Kasumi-1 (cell line): ENCODE measurements around the gene SPAG8.
A peak's percentile ranks its signal among the peaks of the same experiment; 100 is the strongest.

Experiments
- DNase-seq, 2 experiments: peaks; one replicate each; lab custom pipeline; 2025; lab: John Stamatoyannopoulos, UW

SPAG8 gene

DNA sequence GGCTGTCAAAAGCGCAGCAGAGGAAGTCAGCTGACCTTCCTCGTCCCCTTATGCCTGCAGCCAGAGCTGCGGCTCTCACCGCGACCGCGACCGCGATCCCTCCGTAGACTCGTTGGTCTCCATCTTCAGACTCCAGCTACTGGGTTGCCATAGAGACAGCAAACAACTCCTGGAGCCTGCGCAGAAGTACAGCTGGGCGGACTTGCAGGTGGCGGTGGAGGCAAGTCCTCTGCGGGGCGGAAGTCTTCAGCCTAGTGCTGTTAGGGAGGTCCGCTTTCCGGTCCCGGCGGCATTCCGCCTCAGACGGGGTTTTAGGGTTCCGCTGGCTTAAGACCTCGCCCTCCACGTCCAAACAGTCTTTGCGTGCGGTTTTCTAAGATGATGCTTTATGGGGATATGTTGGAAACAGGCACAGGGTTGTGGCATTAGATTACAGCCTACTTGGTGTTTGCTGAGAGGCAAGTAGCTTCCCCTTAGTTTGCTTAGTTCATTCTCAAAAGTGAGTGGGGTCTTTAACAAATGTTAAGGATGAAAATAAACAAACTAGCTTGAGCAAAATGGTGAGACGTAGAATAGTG lies at the start of gene SPAG8:
TSS of gene SPAG8 (minus strand) at position 238 of the 578 bp plus-strand sequence. CDS start at position 123, 115 bp downstream.
- DNase-seq = peak; percentile 97 to 98

DNA sequence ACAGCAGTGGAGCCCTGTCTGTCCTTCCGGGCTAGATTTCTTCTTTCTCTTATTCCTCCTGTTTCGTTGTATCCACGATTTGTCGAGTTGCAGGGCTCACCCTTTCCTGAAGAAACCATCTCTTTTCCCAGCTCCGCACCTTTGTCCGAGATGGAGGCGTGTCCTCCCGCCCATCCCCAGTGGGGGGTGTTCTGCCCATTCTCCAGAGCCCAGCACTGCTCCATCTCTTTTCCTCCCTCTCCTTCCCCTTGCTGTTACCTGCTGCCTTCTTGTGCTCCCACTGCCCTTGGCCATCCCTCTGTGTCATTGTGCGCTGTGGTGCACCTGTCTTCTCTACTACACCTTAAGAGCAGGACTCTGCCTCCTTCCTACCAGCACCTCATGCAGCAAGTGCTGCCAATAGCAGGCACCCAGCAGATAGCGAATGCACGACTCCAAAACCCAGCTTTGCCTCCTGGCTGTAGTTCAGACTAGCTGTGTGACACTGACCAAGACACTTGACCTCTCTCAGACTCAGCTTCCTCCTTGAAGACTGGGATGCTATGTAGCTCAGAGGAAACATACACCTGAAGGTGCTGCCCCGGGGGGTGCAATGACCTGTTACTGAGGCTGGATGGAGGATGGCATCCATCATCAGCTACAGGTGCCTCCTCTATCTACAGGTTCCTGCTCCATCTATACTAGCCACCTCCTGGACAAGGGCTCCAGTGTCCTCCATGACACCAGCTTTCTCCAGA lies 49.3 kb upstream of the SPAG8 start:
- DNase-seq = no peak

- no peak for DNase-seq
Measured at GRCh38 chr9:35859990-35860339, 47.9 kb upstream of the SPAG8 start.

DNA sequence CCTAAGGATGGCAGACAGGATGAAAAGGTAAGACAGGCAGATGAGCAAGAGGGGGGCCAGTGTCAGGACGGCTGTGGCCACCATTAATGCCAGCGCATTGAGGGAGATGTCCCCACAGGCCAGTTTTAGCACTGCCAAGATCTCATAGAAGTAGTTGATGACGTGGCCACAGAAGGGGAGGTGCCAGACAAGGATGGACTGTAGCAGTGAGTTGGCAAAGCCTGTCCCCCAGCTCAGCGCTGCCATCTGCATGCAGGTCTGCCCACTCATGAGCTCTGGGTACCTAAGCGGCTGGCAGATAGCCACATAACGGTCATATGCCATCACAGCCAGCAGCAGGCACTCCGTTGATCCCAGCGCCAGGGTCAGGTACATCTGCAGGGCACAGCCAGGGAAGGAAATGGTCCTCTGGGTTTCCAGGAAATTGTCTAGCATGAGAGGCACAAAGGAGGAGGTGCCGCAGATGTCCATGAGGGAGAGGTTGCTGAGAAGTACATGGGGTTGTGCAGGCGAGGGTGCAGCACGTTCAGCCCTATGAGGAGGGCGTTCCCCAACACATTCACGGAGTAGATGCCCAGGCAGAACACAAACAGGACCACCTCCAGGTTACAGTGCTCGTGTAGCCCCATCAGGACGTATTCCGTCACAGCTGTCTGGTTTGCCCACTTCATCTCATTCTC lies 47.4 kb upstream of the SPAG8 start:
- no peak for DNase-seq

- no peak for DNase-seq
Measured at GRCh38 chr9:35858458-35858857, 46.4 kb upstream of the SPAG8 start.

DNA sequence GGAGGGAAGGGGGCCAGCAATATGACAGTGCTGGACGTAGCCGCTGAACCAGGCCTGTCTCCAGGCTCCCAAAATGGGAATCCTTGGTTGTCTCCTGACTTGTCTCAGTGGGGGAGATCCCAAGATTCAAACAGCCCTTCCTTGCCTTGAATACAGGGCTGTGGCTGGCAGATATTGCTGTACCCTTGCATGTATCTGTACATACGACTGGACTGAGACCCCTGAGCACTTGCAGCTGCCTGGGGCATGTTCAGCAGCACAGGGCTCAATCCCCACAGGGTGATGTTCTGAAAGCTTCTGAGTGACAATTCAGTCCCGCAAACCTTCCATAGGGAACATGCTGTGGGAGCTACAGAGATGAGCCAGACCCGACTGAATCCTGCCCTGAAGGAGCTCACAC lies 44.8 kb upstream of the SPAG8 start:
- DNase-seq = no peak

GRCh38 chr9:35856206-35856605 lies 44.1 kb upstream of the SPAG8 start:
- DNase-seq = no peak

GRCh38 chr9:35854091-35854762 lies 42.2 kb upstream of the SPAG8 start:
- no peak for DNase-seq

GRCh38 chr9:35852876-35853865 lies 41.1 kb upstream of the SPAG8 start:
- DNase-seq = no peak

DNA sequence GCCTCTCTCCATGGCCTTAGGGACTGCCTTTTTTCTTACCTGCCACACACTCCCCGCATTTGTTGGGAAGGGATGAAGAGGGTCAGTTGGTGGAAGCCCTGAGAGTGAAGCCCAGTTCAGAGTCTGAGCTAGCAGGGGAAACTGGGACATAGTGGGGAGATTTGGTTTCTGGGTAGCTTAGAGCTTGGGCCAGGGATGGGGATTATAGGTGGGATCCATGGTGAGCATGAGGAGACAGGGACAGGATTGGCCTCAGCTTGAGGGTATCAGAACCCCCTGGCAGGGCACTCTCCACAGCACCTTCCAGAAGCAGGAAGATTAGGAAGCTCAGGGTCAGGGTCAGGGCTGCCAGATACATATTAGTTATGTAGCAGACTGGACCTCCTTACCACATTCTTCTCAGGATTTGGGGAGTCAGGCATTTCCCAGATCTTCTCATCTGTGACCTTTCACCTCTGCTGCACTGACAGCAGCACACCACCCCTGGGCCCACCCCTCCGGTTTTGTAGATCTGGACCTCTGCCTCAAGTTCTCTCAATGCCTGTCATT lies 40.3 kb upstream of the SPAG8 start:
- no peak for DNase-seq

- DNase-seq = no peak
Measured at GRCh38 chr9:35847792-35848572, 35.9 kb upstream of the SPAG8 start.

- no peak for DNase-seq
Measured at GRCh38 chr9:35845824-35846771, 34.0 kb upstream of the SPAG8 start.

DNA sequence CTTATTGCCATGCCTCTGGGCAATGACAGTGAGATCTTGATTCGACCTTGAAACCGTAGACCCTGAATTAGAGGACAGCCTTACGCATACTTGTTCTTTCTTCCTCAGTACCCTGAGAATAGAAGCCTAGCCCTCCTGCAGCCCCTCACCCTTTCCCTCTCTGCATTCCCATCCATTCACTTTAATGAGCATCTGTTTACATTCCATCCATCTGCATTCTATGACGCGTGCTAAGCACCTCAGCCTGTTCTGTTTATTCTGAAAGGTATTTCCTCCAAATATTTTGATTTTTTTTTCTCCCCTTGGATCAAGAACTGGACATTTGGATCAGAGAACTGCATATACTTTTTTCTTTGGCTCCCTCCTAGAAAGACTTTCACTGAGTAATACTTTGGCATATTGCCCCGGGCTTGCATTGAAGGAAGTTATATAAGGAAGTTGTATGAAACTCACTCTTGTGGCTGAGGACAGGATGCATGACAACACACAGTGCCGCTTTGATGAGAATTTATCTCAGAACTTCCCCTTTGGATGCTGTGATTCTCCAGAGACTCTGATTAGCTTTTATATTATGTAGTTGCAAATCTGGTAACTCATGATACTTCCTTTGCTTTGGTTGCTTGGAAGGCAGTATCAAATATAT lies 32.7 kb upstream of the SPAG8 start:
- DNase-seq = peak; percentile 98 to 99

GRCh38 chr9:35842795-35843194 lies 30.7 kb upstream of the SPAG8 start:
- no peak for DNase-seq

DNA sequence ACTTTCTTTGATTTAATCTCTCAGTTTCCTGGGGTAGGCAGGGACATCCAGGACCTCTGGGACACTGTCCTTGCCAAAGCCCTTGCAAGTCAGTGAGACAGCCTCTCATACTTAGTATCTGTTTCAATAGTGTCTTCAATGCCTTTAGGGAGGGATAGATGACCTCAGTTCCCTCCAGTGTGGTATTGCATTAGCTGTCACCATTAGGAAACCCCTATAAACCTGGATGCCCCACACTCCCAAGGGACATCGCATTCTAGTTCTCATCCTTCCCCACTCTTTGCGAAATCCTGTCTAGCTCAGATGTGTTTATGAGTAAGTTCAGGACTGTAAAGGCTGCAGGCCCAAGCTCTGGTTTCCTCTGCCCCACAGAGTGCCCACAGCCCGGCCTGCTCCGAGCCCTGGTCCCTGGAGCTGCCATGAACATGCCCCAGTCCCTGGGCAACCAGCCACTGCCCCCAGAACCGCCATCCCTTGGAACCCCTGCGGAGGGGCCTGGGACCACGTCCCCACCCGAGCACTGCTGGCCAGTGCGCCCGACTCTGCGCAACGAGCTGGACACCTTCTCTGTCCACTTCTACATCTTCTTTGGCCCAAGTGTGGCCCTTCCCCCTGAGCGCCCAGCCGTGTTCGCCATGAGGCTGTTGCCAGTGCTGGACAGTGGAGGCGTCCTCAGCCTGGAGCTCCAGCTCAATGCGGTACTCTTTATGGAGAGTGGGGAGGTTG lies 30.1 kb upstream of the SPAG8 start:
- no peak for DNase-seq

- no peak for DNase-seq
Measured at GRCh38 chr9:35841645-35841900, 29.5 kb upstream of the SPAG8 start.

GRCh38 chr9:35840881-35841644 lies 29.0 kb upstream of the SPAG8 start:
- no peak for DNase-seq

DNA sequence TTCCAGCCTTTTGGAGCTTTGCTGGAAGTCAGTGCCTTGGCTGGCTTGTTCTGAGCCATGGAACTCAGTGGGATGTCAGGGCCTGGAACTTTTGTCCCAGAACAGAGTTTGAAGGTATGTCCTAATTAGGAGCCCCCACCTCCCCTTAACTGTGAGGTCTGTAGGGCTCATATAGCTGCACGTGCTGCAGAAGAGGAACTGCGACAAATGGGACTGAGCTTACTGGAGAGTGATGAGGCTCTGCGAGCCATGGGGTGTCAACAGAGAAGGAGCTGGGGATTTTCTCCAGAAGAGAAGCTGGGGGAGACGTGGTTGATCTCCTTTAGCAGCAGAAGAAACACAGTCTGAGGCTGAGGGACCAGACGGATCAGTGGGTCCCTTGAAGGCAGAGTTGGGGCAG lies 27.9 kb upstream of the SPAG8 start:
- no peak for DNase-seq
